Limb (tissue), 2 donors: Measurements from ENCODE around the gene RYR2.
"Not testable (repeated sequence)": the region's sequence is repeated elsewhere in the genome, so short reads cannot be mapped to it uniquely, and the experiment has no call there.

Experiments
- DNase-seq, 2 donors: peaks; one replicate each; pipeline ENCODE4 v3.0.0-alpha.2; 2016; ENCODE audit errors: extremely low spot score in 2 of 2

RYR2 gene

GRCh38 chr1:237249120-237249519 is 207.1 kb downstream of the RYR2 start:
- no peak for DNase-seq

GRCh38 chr1:237250055-237250454 is 208.1 kb downstream of the RYR2 start:
- no peak for DNase-seq

GRCh38 chr1:237255071-237255470 is 213.1 kb downstream of the RYR2 start:
- DNase-seq, result no peak

- DNase-seq, result peak; percentile 45 to 54
Observed at GRCh38 chr1:237258871-237259270, 216.9 kb downstream of the RYR2 start.

- no peak for DNase-seq
Observed at GRCh38 chr1:237261198-237261597, 219.2 kb downstream of the RYR2 start.

GRCh38 chr1:237267743-237268142 is 225.8 kb downstream of the RYR2 start:
- no peak for DNase-seq

- DNase-seq, result no peak
Observed at GRCh38 chr1:237269938-237270337, 228.0 kb downstream of the RYR2 start.

GRCh38 chr1:237270353-237270752 is 228.4 kb downstream of the RYR2 start:
- DNase-seq, result no peak

GRCh38 chr1:237277994-237278393 is 236.0 kb downstream of the RYR2 start:
- not testable (repeated sequence) for DNase-seq

- DNase-seq, result no peak
Observed at GRCh38 chr1:237279629-237280028, 237.6 kb downstream of the RYR2 start.

- DNase-seq, result no peak
Observed at GRCh38 chr1:237281481-237281880, 239.5 kb downstream of the RYR2 start.

GRCh38 chr1:237282208-237282783 is 240.3 kb downstream of the RYR2 start:
- peak in 1 of 2 donors; percentile 10 for DNase-seq

GRCh38 chr1:237287876-237288521 is 246.0 kb downstream of the RYR2 start:
- DNase-seq, result no peak

GRCh38 chr1:237293804-237294203 is 251.8 kb downstream of the RYR2 start:
- no peak for DNase-seq

GRCh38 chr1:237296861-237297260 is 254.9 kb downstream of the RYR2 start:
- DNase-seq, result no peak

GRCh38 chr1:237300642-237301041 is 258.7 kb downstream of the RYR2 start:
- DNase-seq, result no peak

- no peak for DNase-seq
Observed at GRCh38 chr1:237303929-237304328, 261.9 kb downstream of the RYR2 start.

GRCh38 chr1:237306726-237307125 is 264.7 kb downstream of the RYR2 start:
- DNase-seq, result no peak

GRCh38 chr1:237309595-237310118 is 267.7 kb downstream of the RYR2 start:
- DNase-seq, result no peak

GRCh38 chr1:237316352-237316751 is 274.4 kb downstream of the RYR2 start:
- DNase-seq, result no peak

GRCh38 chr1:237318748-237319147 is 276.8 kb downstream of the RYR2 start:
- no peak for DNase-seq

GRCh38 chr1:237320890-237321289 is 278.9 kb downstream of the RYR2 start:
- DNase-seq, result no peak

- no peak for DNase-seq
Observed at GRCh38 chr1:237324226-237324625, 282.2 kb downstream of the RYR2 start.
